Transverse colon (tissue), 4 donors: Measurements from ENCODE around the gene SYNE2.

Experiments
- CTCF ChIP-seq, 5 experiments: fragments of 200-600 bp in 3 of 5; fragments of 450-650 bp in 2 of 5; sonication (generic) in 3 of 5; IDR thresholded peaks; 1 replicate in 2 of 5; 2 replicates in 3 of 5; pipeline ENCODE4 v1.5.1; 2016 to 2017; ENCODE audit warnings: antibody characterized with exemption in 5 of 5, inconsistent platforms in 3 of 5, mild to moderate bottlenecking in 2 of 5, moderate library complexity in 1 of 5
- POLR2A ChIP-seq: fragments of 450-650 bp; IDR thresholded peaks from one replicate; pipeline ENCODE4 v1.6.1; 2016; ENCODE audit warnings: antibody characterized with exemption, mild to moderate bottlenecking, moderate library complexity
- POLR2AphosphoS5 ChIP-seq, 3 donors: sonication (generic); formaldehyde crosslinking; IDR thresholded peaks; one replicate each; pipeline ENCODE4 v1.6.1; 2016; ENCODE audit warnings: antibody characterized with exemption in 3 of 3

GRCh38 chr14:64233531-64234190 is 380.9 kb downstream of the SYNE2 start:
- TF ChIP-seq POLR2A = no peak
- TF ChIP-seq CTCF (IDR thresholded peaks at IDR 0.05) = no peak
- TF ChIP-seq POLR2AphosphoS5 (IDR thresholded peaks at IDR 0.05) = no peak
